ENCODE data around the gene SCN2B. TPM values are rescaled to one million over a fixed set of nuclear protein-coding genes. Genes with fewer than 3 reads are reported as not detected.

Gene SCN2B, protein sequence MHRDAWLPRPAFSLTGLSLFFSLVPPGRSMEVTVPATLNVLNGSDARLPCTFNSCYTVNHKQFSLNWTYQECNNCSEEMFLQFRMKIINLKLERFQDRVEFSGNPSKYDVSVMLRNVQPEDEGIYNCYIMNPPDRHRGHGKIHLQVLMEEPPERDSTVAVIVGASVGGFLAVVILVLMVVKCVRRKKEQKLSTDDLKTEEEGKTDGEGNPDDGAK
- total RNA-seq: 3.4 TPM

GRCh38 chr11:118175993-118176777 is at the start of gene SCN2B:
TSS of gene SCN2B (minus strand) at chr11:118176639. CDS start at chr11:118176431, 208 bp downstream.

DNA sequence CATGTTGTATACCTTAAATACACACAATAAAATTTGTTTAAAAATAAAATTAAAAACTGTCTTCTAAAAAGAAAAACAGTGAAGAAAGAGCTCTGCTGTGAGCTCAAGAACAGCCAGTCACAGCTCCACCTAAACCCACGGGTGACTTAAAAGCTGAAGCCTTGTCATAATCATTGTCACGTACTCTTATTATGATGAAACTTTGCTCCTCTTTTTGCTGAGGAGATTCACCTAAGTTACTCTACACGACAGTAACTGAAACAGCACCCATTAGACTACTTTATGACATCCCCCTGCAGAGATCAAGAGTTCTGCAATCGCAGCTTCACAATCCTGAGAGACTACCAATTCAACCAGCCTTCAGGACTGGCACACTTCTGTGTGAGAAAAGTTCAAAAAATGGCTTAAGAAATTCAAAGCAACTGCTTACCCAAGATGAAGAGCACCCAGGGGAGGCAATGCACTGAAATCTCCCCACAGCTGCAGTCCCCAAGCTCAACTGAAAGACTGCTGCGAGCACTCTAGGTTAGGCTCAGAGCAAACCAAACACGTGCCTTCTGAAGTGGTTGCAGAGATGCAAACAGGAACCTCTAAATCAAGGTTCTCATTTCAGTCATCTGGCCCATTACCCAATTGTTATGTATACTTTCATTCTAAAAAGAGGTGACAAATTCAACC is 48.2 kb upstream of the SCN2B start, which contains the start of gene JAML:
JAML (minus strand) TSS at position 501 of the 678 bp plus-strand sequence. CDS start 10,145 bp downstream, outside the sequence.

GRCh38 chr11:118152552-118153471 is 23.6 kb downstream of the SCN2B start, which contains the start of gene SCN4B:
TSS of gene SCN4B (minus strand) at chr11:118152823. CDS start at chr11:118152673, 150 bp downstream.

Small RNA genes lying within 50 kb of the gene (small RNA-seq; reads per million reads assigned to genes)
- not detected for gene HSPE1P18 (ENCODE audit: low replicate concordance)

Other genes starting within 250 kb of the SCN2B start
- gene TMPRSS13, start 247.2 kb downstream of the SCN2B start, total RNA-seq: 0.63 TPM
- gene IL10RA, start 190.2 kb downstream of the SCN2B start, total RNA-seq: 1.6 TPM
- gene TMPRSS4, start 99.6 kb downstream of the SCN2B start, total RNA-seq: not detected
- not detected for gene SMIM35, start 89.7 kb downstream of the SCN2B start, total RNA-seq
- 9.1 TPM for gene SCN4B, start 23.8 kb downstream of the SCN2B start, total RNA-seq
- 0.31 TPM for gene JAML, start 48.4 kb upstream of the SCN2B start, total RNA-seq
- 0.63 TPM for gene MPZL3, start 75.7 kb upstream of the SCN2B start, total RNA-seq
- 0.63 TPM for gene MPZL2, start 87.7 kb upstream of the SCN2B start, total RNA-seq
- not detected for gene CD3E, start 128.1 kb upstream of the SCN2B start, total RNA-seq
- not detected for gene CD3D, start 166.1 kb upstream of the SCN2B start, total RNA-seq
- not detected for gene CD3G, start 167.7 kb upstream of the SCN2B start, total RNA-seq
- gene UBE4A, start 183.0 kb upstream of the SCN2B start, total RNA-seq: 59.5 TPM
- 65.7 TPM for gene ATP5MG, start 225.0 kb upstream of the SCN2B start, total RNA-seq